ENCODE data around the gene RAG1. TPM values are rescaled to one million over a fixed set of nuclear protein-coding genes. Genes with fewer than 3 reads are reported as not detected.
A peak's percentile ranks its signal among the peaks of the same experiment; 100 is the strongest.
"Not testable (repeated sequence)": the region's sequence is repeated elsewhere in the genome, so short reads cannot be mapped to it uniquely, and the experiment has no call there.

Gene RAG1
- total RNA-seq, 1 donor from 2014 or later: 0.46 TPM

GRCh38 chr11:36550385-36551115 is 17.3 kb upstream of the RAG1 start:
- no peak overlapping the region for H3K27ac Mint-ChIP-seq (ENCODE audit: unreplicated experiment)
- peaks cover 37% of the 10 kb centered on the region for H3K27me3 Mint-ChIP-seq (ENCODE audit: unreplicated experiment)
- TF ChIP-seq CTCF (IDR thresholded peaks at IDR 0.05): no peak
- H3K4me1 Mint-ChIP-seq (ENCODE audit: unreplicated experiment): no peaks in the 10 kb centered on the region
- H3K36me3 Mint-ChIP-seq (ENCODE audit: unreplicated experiment): no peaks in the 10 kb centered on the region
- no peak overlapping the region for H3K4me3 Mint-ChIP-seq (ENCODE audit: unreplicated experiment)
- H3K9me3 Mint-ChIP-seq (ENCODE audit: unreplicated experiment): no peaks in the 10 kb centered on the region
- no peak for DNase-seq (ENCODE audit: extremely low spot score, unreplicated experiment)

- H3K27ac Mint-ChIP-seq (ENCODE audit: unreplicated experiment): not testable (repeated sequence)
Observed at GRCh38 chr11:36557390-36557789, 10.4 kb upstream of the RAG1 start.

GRCh38 chr11:36557991-36558390 is 9.8 kb upstream of the RAG1 start:
- no peaks in the 10 kb centered on the region for H3K36me3 Mint-ChIP-seq (ENCODE audit: unreplicated experiment)
- TF ChIP-seq CTCF (IDR thresholded peaks at IDR 0.05): no peak
- no peak overlapping the region for H3K4me3 Mint-ChIP-seq (ENCODE audit: unreplicated experiment)
- peaks cover 4% of the 10 kb centered on the region for H3K4me1 Mint-ChIP-seq (ENCODE audit: unreplicated experiment)
- peaks cover 43% of the 10 kb centered on the region for H3K27me3 Mint-ChIP-seq (ENCODE audit: unreplicated experiment)
- DNase-seq (ENCODE audit: extremely low spot score, unreplicated experiment): no peak
- H3K9me3 Mint-ChIP-seq (ENCODE audit: unreplicated experiment): peaks cover 6% of the 10 kb centered on the region
- H3K27ac Mint-ChIP-seq (ENCODE audit: unreplicated experiment): no peak overlapping the region

More at GRCh38 chr11:36557390-36557789, 10.4 kb upstream of the RAG1 start:
- not testable (repeated sequence) for H3K9me3 Mint-ChIP-seq (ENCODE audit: unreplicated experiment); H3K4me1 Mint-ChIP-seq (ENCODE audit: unreplicated experiment); DNase-seq (ENCODE audit: extremely low spot score, unreplicated experiment); H3K36me3 Mint-ChIP-seq (ENCODE audit: unreplicated experiment)
- Mint-ChIP-seq H3K4me3 (ENCODE audit: unreplicated experiment) (peak overlapping the region; percentile 44), H3K27me3 (ENCODE audit: unreplicated experiment) (peaks cover 42% of the 10 kb centered on the region)

GRCh38 chr11:36558571-36559413 is 9.0 kb upstream of the RAG1 start:
- no peak overlapping the region for H3K4me3 Mint-ChIP-seq (ENCODE audit: unreplicated experiment)
- H3K27me3 Mint-ChIP-seq (ENCODE audit: unreplicated experiment): peaks cover 47% of the 10 kb centered on the region
- H3K4me1 Mint-ChIP-seq (ENCODE audit: unreplicated experiment): peaks cover 4% of the 10 kb centered on the region
- H3K27ac Mint-ChIP-seq (ENCODE audit: unreplicated experiment): no peak overlapping the region
- no peak for DNase-seq (ENCODE audit: extremely low spot score, unreplicated experiment)
- no peak for TF ChIP-seq CTCF (IDR thresholded peaks at IDR 0.05)
- H3K36me3 Mint-ChIP-seq (ENCODE audit: unreplicated experiment): no peaks in the 10 kb centered on the region
- H3K9me3 Mint-ChIP-seq (ENCODE audit: unreplicated experiment): peaks cover 6% of the 10 kb centered on the region

- Mint-ChIP-seq H3K36me3 (ENCODE audit: unreplicated experiment) (no peaks in the 10 kb centered on the region), H3K4me3 (ENCODE audit: unreplicated experiment) (peak overlapping the region; percentile 67), H3K4me1 (ENCODE audit: unreplicated experiment) (peaks cover 4% of the 10 kb centered on the region), H3K27me3 (ENCODE audit: unreplicated experiment) (peaks cover 69% of the 10 kb centered on the region), H3K9me3 (ENCODE audit: unreplicated experiment) (no peaks in the 10 kb centered on the region), H3K27ac (ENCODE audit: unreplicated experiment) (no peak overlapping the region)
- peak; percentile 87 for TF ChIP-seq CTCF (IDR thresholded peaks at IDR 0.05)
- DNase-seq (ENCODE audit: extremely low spot score, unreplicated experiment): no peak
Observed at GRCh38 chr11:36564376-36565030, 3.3 kb upstream of the RAG1 start.

Measured in osteocyte (in vitro differentiated cells).